ENCODE data around the gene FGF16. TPM values are rescaled to one million over a fixed set of nuclear protein-coding genes. Genes with fewer than 3 reads are reported as not detected.
"Not testable (repeated sequence)": the region's sequence is repeated elsewhere in the genome, so short reads cannot be mapped to it uniquely, and the experiment has no call there.

FGF16 gene
- not detected in 2 replicates for polyA plus RNA-seq (2014; cell fraction: cytosol; rRNA removed)
- polyA plus RNA-seq (2014; cell fraction: nucleus; rRNA removed), result not detected in 2 replicates

DNA sequence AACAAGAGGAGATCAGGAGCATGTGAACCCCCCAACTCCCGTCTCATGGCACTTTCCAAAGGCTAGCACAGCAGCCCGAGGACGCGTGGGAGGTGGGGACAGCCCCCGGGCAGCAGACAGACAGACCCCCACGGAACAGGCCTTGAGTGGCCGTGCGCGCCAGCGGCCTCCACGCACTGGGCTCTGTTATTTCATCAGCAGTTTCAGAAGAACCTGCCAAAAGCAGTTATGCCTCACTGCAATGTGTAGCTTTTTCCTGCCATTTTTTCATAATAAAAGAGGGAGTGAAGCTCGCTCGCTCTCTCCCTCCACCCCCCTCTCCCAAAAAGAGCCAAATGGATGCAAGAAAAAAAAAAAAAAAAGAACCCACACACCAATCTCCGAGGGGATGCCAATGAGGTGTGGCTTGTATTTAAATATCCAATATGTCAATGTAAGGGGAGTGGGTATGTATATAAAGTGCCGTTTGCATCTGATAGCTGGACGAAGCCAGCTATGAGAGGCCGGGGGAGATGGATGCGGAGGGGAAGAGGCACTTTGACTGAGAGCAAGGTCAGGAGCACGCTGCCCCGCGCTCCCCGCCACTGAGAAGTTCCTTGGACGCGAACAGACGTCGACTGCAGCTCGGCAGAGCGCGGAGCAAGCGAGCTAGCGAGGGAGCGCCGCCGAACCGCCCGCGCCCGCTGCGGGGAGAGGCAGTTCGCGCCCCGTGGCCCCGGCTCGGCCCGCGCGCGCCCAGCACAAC is at the start of gene FGF16:
TSS of gene FGF16 (plus strand) at position 482 of the 745 bp plus-strand sequence. CDS start 286 bp downstream, outside the sequence.
- DNase-seq (ENCODE audit: low spot score), result no peak

GRCh38 chrX:77398330-77398954 is 48.7 kb upstream of the FGF16 start:
- no peak for DNase-seq (ENCODE audit: low spot score)

DNA sequence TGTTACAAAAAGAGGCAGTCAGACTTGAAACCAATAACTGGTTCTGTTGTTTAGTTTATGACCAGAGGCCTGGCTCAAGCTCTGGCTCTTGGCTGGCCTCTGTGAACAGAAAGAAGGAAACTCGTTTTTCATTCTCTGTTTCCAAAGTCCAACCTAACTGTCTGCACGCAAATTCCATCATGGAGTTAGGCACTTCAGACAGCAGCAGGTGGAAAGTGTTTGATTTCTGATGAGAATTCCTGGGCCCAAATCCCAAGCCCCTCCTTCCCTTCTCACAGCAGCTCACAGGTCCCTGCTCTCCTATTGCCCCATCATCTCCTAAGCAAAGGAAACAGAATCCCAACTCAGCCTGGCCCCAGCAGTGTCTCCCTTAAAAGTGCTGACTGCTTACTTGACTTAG is 42.8 kb upstream of the FGF16 start:
- DNase-seq (ENCODE audit: low spot score), result no peak

- DNase-seq (ENCODE audit: low spot score), result not testable (repeated sequence)
Measured at GRCh38 chrX:77407821-77408220, 39.4 kb upstream of the FGF16 start.

DNA sequence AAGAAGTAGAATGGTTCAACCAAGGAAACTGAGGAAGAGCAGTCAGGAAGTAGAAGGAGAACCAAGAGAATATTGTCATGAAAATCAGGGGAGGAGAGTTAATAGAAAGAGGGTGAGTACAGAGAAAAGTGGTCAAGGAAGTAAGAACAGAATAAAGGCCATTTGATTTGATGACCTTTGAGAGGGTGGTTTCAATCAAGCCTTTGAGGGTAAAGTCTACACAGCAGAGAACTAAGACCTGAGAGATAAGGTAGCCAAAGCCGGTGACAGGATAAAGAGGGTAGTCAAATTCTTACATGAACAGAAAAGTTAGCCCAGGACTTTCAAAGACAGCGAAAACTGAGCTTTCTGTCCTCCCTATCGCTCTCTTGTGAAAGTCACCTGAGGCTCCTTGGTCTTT is 34.6 kb upstream of the FGF16 start:
- no peak for DNase-seq (ENCODE audit: low spot score)

DNA sequence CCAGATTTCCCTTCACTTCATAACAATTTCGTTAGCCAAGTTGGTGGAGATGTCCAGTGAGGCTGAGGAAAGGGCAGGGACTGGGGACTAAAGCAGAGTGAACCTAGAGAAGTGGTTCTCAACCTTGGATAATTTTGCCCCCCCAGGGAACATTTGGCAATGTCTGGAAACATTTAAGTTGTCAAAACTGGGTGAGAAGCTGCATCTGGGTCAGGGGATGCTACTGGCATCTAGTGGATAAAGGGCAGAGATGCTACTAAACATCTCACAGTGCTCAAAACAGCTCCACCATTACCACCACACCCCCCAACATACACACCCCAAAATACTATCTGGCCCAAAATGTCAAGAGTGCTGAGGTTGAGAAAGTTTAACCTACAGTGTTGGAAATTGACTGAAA is 32.0 kb upstream of the FGF16 start:
- no peak for DNase-seq (ENCODE audit: low spot score)

GRCh38 chrX:77415882-77416281 is 31.3 kb upstream of the FGF16 start:
- DNase-seq (ENCODE audit: low spot score), result no peak

- no peak for DNase-seq (ENCODE audit: low spot score)
Measured at GRCh38 chrX:77422891-77423648, 24.1 kb upstream of the FGF16 start.

DNA sequence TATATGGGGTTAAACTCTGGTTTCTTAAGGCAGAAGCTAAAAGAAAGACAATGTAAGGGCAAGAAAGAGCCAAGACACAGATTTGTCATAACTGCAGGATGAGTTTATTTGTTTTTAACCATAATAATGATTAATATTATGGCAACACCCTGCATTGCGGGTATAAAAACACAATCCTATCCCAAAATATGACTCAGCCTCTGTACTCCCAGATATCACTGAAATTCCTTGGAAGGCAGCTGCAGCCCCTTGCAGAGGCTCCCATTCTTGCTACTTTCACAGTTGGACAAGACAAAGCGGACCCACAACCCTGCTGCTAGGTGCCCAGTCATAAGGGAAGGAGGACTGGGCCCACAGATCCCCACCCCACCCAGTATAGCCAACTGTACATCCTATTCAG is 20.4 kb upstream of the FGF16 start:
- no peak for DNase-seq (ENCODE audit: low spot score)

GRCh38 chrX:77427611-77428010 is 19.6 kb upstream of the FGF16 start:
- DNase-seq (ENCODE audit: low spot score), result no peak

DNA sequence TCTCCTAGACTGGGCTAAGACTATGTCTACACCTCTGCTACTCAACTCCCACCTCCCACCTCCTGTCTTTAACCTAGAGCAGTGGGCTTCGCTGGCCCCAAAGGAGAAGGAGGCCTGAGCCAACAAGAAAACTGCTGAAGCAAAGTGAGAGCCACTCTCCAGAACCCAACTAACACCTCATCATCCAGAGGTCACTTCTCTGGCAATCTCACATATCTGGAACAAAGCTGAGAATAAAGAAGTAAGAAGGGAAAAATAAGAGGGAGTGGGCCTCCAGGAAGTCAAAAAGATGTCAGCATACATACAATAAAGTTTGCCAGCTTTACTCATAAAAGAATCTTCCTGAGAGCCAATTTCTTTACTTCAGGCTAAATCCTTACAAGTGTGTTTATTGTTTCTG is 18.6 kb upstream of the FGF16 start:
- DNase-seq (ENCODE audit: low spot score), result no peak

- DNase-seq (ENCODE audit: low spot score), result no peak
Measured at GRCh38 chrX:77431227-77431626, 16.0 kb upstream of the FGF16 start.

DNA sequence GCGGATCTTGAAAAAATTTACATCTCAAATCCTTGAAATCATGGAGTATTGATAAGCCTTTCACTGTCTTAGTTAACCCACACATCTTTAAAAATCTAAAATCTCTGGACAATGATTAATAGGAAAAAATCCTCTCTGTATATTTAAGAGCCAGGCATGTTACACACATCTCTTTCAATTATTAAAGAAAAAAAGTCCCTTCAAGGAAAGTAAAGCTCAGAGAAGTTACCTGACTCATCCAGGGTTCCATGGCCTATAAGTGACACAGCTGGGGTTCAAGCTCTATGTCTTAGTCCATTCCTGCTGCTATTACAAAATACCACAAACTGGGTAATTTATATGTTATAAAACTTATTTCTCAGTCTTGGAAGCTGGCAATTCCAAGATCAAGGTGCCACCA is 14.2 kb upstream of the FGF16 start:
- DNase-seq (ENCODE audit: low spot score), result no peak

DNA sequence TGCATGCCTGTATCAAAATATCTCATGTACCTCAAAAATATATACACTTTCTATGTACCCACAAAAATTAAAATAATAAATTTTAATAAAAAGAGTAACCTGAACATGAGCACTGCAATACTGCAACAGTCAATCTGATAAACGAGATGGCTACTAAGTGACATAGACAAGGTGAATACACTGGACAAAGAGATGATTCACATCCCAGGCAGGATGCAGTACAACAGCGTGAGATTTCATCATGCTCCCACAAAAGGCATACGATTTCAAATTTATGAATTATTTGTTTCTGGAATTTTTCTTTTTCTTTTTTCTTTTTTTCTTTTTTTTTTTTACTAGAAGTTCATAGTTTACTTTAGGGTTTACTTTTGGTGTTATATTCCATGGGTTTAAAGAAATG is 12.2 kb upstream of the FGF16 start:
- no peak for DNase-seq (ENCODE audit: low spot score)

DNA sequence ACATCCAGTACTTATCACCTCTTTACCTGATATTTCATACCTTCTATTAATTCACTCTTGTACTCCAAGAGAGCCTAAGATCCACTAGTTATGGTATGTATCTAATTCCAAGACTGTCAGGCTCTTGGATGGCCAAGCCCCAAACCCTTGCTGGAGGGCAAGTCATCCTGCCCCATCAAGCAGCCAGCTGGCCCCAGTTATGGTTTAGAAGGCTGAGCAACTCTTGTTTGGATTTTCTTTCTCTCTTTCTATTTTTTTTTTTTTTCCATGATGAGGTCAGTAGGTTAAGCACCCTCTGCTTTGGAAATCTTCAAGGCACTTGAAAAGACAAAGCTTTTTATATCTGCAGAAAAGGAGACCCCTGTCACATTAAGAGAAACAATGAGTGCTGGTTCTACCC is 10.9 kb upstream of the FGF16 start:
- no peak for DNase-seq (ENCODE audit: low spot score)

DNA sequence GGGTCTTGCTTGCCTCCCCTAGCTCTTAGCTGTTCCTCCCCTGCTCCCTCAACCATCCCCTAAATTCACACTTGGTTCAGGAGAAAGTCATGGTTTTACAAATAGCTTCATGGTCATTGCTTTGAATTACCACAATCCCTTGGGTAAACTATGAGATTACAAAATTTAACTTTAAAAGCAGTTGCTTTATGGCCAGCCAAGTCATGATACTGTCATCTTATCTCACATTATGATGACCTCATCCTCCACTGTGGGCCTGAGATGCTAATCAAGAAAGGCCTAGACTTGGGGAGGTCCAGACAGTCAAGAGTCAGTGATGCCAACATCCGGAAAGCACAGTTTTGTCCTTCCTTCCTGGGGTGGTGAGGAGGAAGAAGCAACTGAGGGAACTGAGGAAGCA is 10.5 kb upstream of the FGF16 start:
- no peak for DNase-seq (ENCODE audit: low spot score)

DNA sequence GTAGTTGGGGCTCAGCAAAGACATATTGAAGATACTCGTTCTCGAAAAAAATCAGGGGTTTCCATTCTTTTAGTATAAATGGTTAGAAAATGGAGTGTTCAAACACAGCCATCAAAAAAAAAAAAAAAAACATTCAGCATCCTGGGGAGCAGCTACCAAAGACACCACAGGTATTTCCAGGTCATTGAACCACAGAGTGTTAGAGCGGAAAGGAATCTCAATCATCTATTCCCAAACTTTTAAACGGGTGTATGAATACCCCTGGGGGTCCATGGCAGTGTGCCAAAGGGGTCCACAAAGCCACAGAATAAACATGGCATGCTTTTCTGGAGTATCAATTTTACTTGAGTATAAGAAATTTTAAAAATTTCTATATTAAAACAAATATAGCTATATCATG is 6.9 kb upstream of the FGF16 start:
- no peak for DNase-seq (ENCODE audit: low spot score)

DNA sequence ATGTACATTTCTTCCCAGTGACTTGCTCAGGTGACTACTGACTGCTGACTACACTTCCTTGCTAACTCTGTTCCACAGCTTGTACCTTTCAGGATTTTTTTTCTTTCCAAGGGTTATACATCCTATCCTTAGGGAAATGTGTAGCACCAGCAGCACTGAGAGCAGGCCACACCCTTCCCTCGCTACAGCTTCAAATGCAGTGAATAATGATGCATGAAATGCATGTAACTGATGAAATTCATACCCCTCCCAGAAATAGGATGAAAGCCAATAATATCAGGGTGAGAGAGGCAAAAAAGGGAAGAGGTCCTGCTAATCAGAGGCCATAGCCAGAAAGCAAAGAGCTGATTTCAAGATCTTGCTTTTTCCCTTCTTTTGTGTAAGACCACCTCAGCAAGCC is 6.2 kb upstream of the FGF16 start:
- no peak for DNase-seq (ENCODE audit: low spot score)

GRCh38 chrX:77441479-77441878 is 5.7 kb upstream of the FGF16 start:
- no peak for DNase-seq (ENCODE audit: low spot score)

GRCh38 chrX:77442728-77443127 is 4.5 kb upstream of the FGF16 start:
- DNase-seq (ENCODE audit: low spot score), result no peak

DNA sequence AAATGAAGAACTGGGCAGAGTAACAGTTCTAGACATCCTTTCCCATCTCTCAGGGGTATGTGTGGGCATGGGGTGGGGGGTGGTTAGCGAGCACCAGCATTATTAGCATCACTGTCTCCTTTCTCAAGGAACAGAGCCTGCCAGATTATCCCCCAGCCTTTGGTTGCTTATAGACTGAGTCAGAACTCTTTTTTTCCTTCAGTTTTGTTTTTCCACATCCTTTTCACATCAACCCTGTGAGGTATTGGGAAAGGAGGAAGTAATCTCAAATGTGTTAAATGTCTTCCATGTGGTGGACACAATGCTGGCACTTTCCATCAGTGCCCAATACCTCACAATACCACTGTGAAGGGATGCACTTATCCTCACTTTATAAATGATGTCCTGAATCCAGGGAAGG is 3.1 kb upstream of the FGF16 start:
- DNase-seq (ENCODE audit: low spot score), result no peak

DNA sequence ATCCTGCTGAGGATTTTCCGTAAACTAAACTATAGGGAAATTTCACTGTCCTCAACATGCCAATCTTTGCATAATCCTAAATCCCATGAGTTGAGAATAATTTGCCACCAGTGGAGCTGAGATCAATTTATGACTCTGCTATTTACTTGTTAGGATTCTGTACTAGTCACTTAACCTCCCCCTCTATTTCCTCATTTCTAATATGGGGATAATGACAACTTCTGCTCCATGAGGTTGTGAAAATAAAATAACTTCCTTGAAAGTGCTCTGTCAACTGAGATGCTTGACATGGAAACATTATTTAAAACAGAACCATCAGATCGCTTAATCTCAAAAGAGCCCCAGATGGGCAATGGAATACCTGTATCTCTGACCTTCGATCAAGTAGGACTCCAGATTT is 2.6 kb upstream of the FGF16 start:
- no peak for DNase-seq (ENCODE audit: low spot score)

Measured in SK-N-DZ (cell line).